HT1080 (cell line): ENCODE data around the gene THYN1. TPM values are rescaled to one million over a fixed set of nuclear protein-coding genes. Genes with fewer than 3 reads are reported as not detected.
"Not testable (repeated sequence)": the region's sequence is repeated elsewhere in the genome, so short reads cannot be mapped to it uniquely, and the experiment has no call there.

ENCODE experiments used
- DNase-seq: peaks from one replicate; pipeline ENCODE4 v3.0.0-alpha.2; 2015; ENCODE audit warnings: low read depth
- polyA plus RNA-seq, 2 experiments: library from polyadenylated mRNA; depleted of rRNA; stranded (reverse); fragments of >200 nt; gene quantifications; 2 replicates each; pipeline ENCODE4 v1.2.3, GENCODE V29; 2015
- total RNA-seq: library from RNA; depleted of rRNA; stranded (reverse); fragments of >200 nt; shearing (Covaris generic); gene quantifications from 2 replicates; pipeline ENCODE4 v1.2.3, GENCODE V29; 2014; rRNA removed

Gene THYN1
- 63.1 and 71.2 TPM in 2 replicates for total RNA-seq
- polyA plus RNA-seq (2015; cell fraction: cytosol; rRNA removed) = 25.0 and 28.2 TPM in 2 replicates
- 30.9 and 35.6 TPM in 2 replicates for polyA plus RNA-seq (2015; cell fraction: nucleus; rRNA removed)

- peak; percentile 94 for DNase-seq
Measured at GRCh38 chr11:134253188-134253993, at the start of gene THYN1, which contains the start of gene ACAD8. TSS of gene THYN1 (minus strand) at chr11:134253352. CDS start at chr11:134252882, 470 bp downstream. TSS of gene ACAD8 (plus strand) at chr11:134253568. CDS start at chr11:134253601, 33 bp downstream.

DNA sequence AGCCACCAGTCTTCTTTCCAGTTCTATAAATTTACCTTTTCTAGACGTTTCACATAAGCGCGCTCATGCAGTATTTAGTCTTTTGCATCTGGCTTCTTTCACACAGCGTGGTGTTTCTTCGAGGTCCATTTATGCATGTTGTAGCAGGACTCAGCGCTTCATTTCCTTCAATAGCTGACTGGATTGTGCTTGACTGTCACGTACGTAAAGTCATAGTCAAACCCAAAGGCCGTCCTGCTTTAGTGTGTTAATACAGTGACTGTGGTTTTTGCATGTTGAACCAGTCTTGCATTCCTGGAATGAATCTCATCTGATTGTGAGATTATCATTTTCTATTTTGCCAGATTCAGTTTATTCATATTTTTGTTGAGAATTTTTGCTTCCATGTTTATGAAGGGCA is 41.5 kb upstream of the THYN1 start:
- DNase-seq = no peak

GRCh38 chr11:134293119-134294113 is 40.3 kb upstream of the THYN1 start:
- DNase-seq = no peak

DNA sequence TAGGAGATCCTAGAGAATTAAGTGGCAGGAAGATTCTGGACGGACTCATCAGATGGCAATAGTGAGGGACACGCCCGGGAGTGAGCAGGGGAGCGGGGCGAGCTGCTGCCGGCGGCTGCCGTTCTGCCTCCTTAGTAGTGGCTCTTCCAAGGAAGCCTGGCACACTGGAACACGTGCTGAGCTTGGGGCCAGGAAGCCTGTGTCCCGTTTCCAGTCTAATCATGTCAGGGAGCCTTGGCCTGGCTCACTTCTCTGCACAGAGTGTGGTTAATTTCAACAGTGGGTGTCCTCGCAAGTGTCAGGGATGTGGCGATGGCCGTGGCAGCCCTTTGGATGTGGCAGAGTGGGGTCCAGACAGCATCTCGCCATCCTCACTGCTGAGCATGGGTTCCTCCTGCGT is 39.5 kb upstream of the THYN1 start:
- no peak for DNase-seq

DNA sequence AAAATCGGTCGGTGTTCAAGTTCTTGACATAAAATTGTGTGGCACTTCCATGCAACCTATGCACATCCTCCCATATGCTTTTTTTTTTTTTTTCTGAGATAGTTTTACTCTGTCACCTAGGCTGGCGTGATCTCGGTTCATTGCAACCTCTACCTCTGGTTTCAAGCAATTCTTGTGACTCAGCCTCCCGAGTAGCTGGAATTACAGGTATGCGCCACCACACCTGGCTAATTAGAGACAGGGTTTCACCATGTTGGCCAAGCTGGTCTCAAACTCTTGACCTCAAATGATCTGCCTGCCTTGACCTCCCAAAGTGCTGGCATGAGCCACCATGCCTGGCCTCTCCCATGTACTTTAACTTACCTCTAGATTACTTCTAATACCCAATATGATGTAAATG is 38.0 kb upstream of the THYN1 start:
- DNase-seq = no peak

- DNase-seq = no peak
Measured at GRCh38 chr11:134290646-134291045, 37.5 kb upstream of the THYN1 start.

- DNase-seq = no peak
Measured at GRCh38 chr11:134289789-134290188, 36.6 kb upstream of the THYN1 start.

DNA sequence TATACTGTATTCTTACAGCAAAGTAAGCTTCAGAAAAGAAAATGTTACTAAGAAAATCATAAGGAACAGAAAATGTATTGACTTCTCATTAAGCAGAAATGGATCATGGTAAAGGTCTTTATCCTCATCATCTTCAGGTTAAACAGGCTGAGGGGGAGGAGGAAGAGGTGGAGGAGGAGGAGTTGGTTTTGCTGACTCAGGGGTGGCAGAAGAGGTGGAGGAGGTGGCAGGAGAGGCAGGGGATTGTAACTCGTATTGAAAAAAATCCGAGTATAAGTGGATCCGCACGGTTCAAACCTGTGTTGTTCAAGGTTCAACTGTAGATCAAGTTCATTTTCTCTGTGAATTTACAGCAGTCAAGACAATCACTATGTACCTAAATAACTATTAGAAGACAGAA is 36.0 kb upstream of the THYN1 start:
- DNase-seq = no peak

DNA sequence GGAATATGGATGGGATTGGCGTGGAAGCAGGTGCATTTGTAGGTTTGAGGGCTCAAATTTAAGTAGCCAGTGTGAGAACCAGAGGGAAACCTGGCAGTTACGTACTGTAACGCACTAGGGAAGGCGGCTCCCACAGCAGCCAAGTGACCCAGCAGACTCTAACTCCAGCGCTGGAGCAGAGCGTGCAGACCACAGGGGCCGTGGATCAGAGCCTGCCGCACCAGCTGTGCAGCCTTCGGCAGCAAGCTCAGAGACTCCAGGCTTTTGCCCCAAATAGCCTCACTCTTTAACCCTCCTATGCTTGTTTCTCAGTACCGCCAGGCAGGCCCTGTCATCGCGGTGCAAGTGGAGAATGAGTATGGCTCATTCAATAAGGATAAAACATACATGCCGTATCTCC is 35.3 kb upstream of the THYN1 start:
- no peak for DNase-seq

GRCh38 chr11:134287561-134287960 is 34.4 kb upstream of the THYN1 start:
- no peak for DNase-seq

- not testable (repeated sequence) for DNase-seq
Measured at GRCh38 chr11:134284349-134284748, 31.2 kb upstream of the THYN1 start.

DNA sequence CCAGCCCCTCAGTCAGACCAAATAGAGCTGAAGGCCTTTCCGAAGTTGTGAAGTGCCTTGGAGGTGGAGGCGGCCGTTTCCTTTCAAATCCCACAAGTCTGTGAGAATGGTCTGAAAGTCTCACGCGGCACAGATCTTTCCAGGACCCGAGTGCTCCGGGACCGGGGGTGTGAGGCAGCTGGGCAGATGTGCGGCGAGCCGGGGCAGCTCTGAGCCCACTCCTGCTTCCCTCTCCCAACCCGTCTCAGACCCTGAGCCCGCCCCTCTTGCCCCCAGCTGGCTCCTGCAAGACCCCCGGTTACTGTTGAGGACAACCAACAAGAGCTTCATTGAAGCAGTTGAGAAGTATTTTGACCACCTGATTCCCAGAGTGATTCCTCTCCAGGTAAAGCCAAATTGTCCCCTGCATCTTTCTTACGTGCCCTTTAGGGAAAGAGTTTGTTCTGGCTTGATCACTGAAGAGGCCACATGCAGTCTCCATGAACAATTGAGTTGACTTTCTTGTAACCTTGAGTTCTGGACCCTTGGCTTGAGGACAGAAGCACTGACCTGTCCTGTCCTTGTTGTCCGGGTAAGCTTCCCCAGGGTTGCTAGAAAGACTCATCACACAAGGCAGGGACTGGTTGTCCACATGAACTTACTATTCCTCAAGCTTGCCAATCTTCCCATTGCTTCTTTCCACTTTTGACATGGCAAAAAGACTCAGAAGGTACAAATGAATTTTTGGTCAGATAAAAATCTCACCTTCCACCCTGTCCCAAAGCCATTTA is 30.5 kb upstream of the THYN1 start:
- no peak for DNase-seq

DNA sequence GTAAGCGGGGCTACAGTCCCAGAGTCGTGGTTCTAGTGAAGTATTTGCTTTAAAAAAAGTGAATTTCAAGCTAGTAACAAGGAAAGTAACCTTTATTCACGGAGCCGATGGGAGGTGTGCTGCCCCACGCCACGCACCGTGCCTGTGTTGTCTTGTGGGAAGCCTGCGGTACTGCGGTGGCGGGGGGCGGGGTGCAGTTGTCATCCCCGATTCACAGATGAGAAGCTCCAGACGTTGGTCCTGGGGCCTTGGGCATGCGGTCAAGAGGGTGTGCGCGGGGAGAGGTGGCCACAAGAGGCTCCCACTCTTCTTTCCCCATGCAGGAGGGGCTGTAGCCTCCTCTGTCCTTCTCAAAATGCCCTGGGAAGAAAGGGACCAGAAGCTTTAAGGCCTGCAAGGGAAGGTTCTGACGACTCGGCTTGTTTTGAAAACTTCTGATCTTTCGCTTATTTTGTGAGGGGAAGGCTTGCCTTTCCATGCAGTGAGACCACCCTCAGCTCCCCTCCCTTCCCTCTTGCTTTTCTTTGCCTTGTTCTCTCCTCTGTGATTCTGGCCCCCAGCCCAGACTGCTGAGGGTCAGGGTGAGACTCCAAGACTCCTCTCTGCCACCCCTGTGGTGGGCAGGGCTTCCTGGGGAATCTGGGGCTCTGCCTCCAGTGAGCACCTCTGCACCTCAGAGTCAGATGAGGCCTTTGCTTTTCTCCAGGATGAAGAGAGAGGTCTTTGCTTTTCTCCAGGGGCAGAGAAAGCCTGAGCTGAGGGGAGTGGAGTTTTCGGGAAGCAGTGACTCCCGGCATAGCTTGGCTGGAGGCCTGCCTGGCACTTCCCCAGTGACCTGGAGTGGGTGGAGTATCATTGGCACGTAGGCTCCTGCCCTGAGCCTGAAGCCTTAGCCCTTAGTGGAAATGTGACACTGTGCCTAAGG is 29.2 kb upstream of the THYN1 start:
- no peak for DNase-seq

DNA sequence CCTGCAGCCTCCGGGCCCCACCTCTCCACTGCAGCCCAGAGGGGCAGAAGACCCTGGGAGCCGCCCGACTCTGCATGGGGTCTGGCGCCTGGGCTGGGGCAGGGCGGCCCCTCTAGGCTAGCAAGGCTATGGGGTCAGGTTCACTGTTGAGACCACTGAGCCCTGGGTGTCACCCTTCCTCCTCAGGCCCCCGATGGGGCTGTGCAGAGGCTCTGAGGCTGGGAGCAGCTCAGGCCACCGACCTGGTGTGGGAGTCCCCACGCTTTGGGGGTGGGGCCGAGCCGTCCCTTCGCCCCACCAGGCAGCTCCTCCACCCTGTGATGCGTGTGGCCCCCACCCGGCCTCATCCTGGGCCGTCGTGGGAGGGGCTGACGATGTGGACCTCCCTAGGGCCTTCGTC is 28.5 kb upstream of the THYN1 start:
- not testable (repeated sequence) for DNase-seq

DNA sequence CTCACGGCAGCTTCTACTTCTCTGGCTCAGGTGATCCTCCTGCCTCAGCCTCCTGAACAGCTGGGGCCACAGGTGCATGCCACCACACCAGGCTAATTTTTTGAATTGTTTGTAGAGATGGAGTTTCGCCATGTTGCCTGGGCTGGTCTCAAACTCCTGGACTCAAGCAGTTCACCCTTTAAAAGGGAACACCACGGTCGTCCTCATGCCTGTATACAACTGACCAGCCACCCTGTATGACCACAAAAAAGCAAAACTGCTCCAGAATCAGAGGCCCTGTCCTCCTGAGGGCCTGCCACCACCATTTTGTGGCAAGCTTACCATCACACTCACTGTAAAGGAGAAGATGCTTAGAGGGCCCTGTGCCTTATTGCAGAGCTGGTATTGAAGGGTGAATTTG is 25.2 kb upstream of the THYN1 start:
- DNase-seq = no peak

DNA sequence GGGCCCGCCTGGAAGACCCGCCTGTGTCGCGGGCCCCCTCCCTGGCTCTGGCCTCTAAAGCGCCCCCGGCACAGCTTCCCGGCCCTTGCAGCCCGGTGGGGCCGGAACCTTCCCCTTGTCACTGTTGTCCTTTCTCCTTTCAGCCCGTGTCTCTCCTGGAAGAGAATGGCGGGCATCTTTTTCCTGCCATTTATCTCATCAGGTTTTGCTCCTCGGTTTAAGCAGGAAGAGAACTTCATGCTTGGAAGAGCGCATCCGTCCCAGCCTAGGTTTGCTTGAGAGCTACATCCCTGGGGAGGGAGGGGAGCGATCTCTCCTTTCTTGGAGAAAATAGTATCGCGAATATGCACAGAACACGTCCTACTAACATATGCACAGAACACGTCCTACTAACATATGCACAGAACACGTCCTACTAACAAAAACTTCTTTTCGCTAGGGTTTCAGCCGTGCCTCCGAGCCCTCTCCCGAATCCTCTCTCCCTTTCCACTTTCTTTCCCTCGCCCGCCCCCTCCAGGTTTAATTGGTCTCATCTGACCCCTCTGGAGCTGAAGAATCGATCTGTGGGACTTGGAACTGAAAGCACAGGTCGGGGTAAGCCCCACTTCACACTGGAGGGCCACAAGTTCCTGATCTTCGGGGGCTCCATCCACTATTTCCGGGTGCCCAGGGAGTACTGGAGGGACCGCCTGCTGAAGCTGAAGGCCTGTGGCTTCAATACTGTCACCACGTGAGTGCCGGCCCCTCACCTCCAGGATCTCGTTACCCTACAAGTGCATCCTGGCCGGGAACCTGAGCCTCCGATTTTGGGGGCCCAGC is 24.2 kb upstream of the THYN1 start:
- no peak for DNase-seq

DNA sequence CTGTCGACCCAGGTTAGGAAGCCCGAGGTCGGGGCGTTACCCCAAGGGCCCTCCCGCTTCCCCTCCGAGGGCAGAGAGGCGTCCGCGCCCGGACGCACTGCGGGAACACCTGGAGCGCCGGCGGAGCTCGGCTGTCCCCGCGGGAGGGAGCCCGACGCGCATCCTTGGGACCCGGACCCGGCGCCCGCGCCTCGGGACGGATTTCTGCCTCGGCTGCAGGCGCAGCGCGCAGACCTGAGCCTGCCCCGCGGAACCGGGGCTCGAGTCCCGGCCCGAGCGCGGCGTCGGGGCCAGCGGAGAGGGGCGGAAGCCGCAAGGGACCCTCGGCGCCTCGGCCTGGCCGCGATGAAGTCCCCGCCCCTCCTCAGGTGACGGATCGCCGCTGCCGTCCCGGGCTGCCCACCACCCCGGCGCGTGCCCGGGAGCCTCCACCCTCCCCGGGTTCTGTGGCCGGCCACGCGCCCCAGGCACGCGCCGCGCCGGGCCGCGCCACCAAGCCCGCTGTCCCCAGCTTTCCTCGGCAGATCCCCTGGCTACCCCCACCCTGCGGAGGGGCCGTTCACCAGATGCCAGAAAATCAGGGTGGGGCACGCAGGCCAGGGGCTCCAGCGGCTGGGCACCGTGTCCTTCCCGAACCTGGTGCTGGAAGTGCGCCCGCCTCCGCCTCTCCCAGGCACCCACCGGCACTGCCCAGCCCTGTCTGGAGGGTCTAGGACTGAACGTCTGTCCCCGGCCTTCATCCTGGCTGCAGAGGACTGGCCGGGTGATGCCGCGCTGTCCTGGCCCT is 23.4 kb upstream of the THYN1 start:
- DNase-seq = no peak
